Neutrophil (primary cell): ENCODE data around the gene EEPD1.

Source experiments
- H3K27ac ChIP-seq: fragments of 200-600 bp; sonication (generic); 2 replicates; pipeline ENCODE4 v1.5.1; 2016; ENCODE audit warnings: mild to moderate bottlenecking, moderate library complexity
- H3K27me3 ChIP-seq: fragments of 200-600 bp; sonication (generic); 2 replicates; pipeline ENCODE4 v1.6.0; 2016; ENCODE audit warnings: mild to moderate bottlenecking
- H3K36me3 ChIP-seq: fragments of 200-600 bp; sonication (generic); 2 replicates; pipeline ENCODE4 v1.5.1; 2017
- H3K4me1 ChIP-seq, 2 experiments: fragments of 200-600 bp in 1 of 2; sonication (generic) in 1 of 2; 1 replicate in 1 of 2; 2 replicates in 1 of 2; pipeline versions ENCODE4 v1.5.1 to v1.6.1; 2013 to 2016; ENCODE audit warnings: low read depth in 1 of 2, low read length in 1 of 2, mild to moderate bottlenecking in 1 of 2, moderate library complexity in 1 of 2; ENCODE audit not compliant: control insufficient read depth in 1 of 2, insufficient read depth in 1 of 2
- H3K4me3 ChIP-seq, 2 experiments: fragments of 200-600 bp in 1 of 2; sonication (generic) in 1 of 2; 1 replicate in 1 of 2; 2 replicates in 1 of 2; pipeline ENCODE4 v1.5.1; 2013 to 2016; ENCODE audit warnings: low read depth in 1 of 2, low read length in 1 of 2, mild to moderate bottlenecking in 1 of 2, moderate library complexity in 1 of 2
- H3K9me3 ChIP-seq: fragments of 200-600 bp; sonication (generic); 2 replicates; pipeline ENCODE4 v1.5.1; 2016
- TF ChIP-seq, protein P1 (sequence below): fragments of 200-600 bp; sonication (generic); IDR thresholded peaks from 2 replicates; pipeline ENCODE4 v1.5.1; 2016; ENCODE audit warnings: antibody characterized with exemption

EEPD1 gene

GRCh38 chr7:36287371-36288241 is 134.6 kb downstream of the EEPD1 start:
- Histone ChIP-seq H3K36me3 (peaks cover 38% of the 10 kb centered on the region), H3K27me3 (no peaks in the 10 kb centered on the region), H3K27ac (peak overlapping the region; percentile 97), H3K4me3 (peak overlapping the region; percentile 28 to 52), H3K9me3 (no peaks in the 10 kb centered on the region), H3K4me1 (peaks cover 71 to 75% of the 10 kb centered on the region in 2 experiments)
- TF ChIP-seq, protein P1, sequence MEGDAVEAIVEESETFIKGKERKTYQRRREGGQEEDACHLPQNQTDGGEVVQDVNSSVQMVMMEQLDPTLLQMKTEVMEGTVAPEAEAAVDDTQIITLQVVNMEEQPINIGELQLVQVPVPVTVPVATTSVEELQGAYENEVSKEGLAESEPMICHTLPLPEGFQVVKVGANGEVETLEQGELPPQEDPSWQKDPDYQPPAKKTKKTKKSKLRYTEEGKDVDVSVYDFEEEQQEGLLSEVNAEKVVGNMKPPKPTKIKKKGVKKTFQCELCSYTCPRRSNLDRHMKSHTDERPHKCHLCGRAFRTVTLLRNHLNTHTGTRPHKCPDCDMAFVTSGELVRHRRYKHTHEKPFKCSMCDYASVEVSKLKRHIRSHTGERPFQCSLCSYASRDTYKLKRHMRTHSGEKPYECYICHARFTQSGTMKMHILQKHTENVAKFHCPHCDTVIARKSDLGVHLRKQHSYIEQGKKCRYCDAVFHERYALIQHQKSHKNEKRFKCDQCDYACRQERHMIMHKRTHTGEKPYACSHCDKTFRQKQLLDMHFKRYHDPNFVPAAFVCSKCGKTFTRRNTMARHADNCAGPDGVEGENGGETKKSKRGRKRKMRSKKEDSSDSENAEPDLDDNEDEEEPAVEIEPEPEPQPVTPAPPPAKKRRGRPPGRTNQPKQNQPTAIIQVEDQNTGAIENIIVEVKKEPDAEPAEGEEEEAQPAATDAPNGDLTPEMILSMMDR = no peak

- Histone ChIP-seq H3K4me1 (peaks cover 62 to 66% of the 10 kb centered on the region in 2 experiments), H3K27ac (peak overlapping the region; percentile 97)
- TF ChIP-seq, protein P1 = no peak
These were observed 135.4 kb downstream of the EEPD1 start for GRCh38 chr7:36288501-36288900.

DNA sequence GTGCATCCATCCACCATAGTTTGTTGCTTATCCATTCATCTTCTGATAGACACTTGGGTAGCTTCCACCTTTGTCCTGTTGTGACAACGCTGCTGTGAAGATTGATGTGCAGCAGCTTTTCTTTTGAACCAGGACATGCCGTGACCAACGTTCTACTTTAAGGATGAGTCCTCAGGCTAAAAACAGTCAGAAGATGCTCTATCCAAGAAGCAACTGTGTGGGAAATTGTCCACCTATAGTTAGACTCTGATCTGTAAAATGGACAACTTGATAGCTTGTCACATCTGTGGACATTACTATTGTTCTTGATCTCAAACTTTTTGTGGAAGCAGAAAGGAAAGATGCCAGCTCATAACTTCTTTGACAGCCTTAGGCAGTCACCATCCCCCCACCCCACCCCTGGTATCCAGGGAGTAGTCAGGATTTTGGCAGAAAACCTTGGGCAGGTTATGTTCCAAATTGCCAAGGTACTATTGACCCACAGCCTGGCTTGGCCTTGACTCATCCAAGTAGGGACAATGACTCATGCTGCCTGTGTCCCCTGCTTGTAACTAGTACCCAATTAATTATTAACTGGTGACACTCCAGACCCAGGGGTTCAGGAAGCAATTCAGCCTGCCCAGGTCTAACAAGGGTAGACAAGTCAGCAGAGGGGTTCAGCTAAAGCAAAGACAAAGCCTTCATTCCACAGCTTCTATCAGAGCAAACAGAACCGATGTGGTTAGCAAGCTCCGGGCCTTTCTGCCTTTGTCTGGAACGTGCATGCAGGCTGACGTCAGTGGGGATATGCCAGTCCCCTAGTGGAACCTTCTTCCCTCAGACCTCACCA is 137.0 kb downstream of the EEPD1 start:
- Histone ChIP-seq H3K27ac (peak overlapping the region; percentile 59), H3K4me1 (peaks cover 47 to 51% of the 10 kb centered on the region in 2 experiments), H3K9me3 (no peaks in the 10 kb centered on the region), H3K36me3 (peaks cover 38% of the 10 kb centered on the region), H3K4me3 (no peak overlapping the region), H3K27me3 (no peaks in the 10 kb centered on the region)
- TF ChIP-seq, protein P1 = no peak

More at GRCh38 chr7:36288501-36288900, 135.4 kb downstream of the EEPD1 start:
- Histone ChIP-seq H3K4me3 (peak overlapping the region in 1 of 2 experiments; percentile 52), H3K36me3 (peaks cover 38% of the 10 kb centered on the region), H3K9me3 (no peaks in the 10 kb centered on the region), H3K27me3 (no peaks in the 10 kb centered on the region)

DNA sequence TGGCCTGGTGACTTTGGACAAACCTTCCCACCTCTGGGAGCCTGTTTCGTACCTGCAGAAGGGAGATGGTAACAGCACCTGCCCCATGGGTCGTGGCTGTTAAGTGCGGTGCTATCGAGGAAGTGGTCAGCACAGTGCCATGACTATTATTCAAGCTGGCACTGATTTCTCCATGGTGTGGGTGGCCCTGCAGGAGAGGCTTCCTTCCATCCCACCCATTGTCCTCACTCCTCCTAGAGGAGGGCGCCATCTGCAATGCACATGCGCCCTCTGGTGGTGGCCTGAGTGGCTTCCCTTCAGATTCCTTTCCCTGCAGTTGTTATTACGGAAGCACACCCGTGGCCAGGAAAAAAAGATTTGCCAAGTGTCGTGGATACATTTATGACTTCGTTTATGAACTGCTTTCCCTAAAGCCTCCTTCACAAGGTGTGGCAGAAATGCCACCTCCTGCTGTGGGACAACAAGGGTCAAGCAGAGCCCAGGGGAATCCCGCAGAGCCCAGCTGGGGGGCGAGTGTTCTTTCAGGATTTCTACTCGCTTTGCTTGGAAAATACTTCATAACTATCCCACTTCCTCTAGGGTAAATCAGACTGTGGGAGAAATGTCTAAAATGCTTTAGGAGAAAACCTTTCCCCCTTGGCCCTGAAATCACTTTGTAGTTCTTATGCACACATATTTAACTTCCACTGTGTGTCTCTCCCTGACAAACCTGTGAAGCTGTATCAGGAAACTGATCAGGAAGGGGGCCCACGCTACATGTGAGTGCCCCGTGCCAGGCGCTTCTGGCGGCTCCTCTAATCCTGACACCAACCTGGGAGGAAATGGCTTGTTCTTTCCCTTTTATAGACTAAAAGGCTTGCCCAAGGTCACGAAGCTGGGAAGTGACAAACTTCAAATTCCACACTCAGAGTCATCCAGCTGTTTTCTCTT is 138.6 kb downstream of the EEPD1 start:
- TF ChIP-seq, protein P1 = peak; percentile 91
- Histone ChIP-seq H3K27ac (peak overlapping the region; percentile 59), H3K9me3 (no peaks in the 10 kb centered on the region), H3K36me3 (peaks cover 42% of the 10 kb centered on the region), H3K4me3 (peak overlapping the region in 1 of 2 experiments; percentile 35), H3K27me3 (no peaks in the 10 kb centered on the region), H3K4me1 (peaks cover 31 to 35% of the 10 kb centered on the region in 2 experiments)

DNA sequence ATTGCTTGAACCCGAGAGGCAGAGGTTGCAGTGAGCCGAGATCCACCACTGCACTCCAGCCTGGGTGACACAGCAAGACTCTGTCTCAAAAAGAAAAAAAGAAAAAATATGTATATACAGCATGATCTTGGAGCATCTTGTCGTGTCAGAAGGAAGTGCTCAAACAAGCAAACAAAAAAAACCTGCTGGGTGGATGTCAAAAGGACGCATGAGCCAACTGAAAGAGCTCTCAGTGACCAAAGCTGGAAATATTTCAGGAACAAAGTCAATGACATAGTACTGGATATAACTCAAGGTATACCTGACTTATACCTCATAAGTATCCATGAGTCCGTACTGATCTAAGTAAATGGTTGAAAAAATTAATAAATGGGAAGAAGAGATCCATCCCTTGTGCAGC is 142.0 kb downstream of the EEPD1 start:
- peaks cover 20% of the 10 kb centered on the region in 2 experiments for H3K4me1 ChIP-seq
- TF ChIP-seq, protein P1 = no peak
- no peaks in the 10 kb centered on the region for H3K9me3 ChIP-seq
- peaks cover 53% of the 10 kb centered on the region for H3K36me3 ChIP-seq
- no peaks in the 10 kb centered on the region for H3K27me3 ChIP-seq
- H3K4me3 ChIP-seq = no peak overlapping the region
- no peak overlapping the region for H3K27ac ChIP-seq
